GM13977 (cell line): ENCODE results near the gene FCHSD2.

Source experiments
- DNase-seq: peaks from one replicate; pipeline ENCODE4 v3.0.0; 2012; ENCODE audit warnings: low spot score
- CTCF ChIP-seq: IDR thresholded peaks from 2 replicates; pipeline ENCODE4 v1.5.1; 2012; ENCODE audit warnings: mild to moderate bottlenecking, control low read depth; ENCODE audit not compliant: insufficient read depth; ENCODE audit errors: extremely low read depth, missing control alignments
- in situ Hi-C: fragments of 300-500 bp; cut with MboI; formaldehyde crosslinking; loops from one replicate; pipeline ENCODE4 v1.12.0; 2022; ENCODE audit warnings: low sequenced_read_pairs, low pct_unique_long_range_greater_than_20kb, mixed read lengths, inconsistent platforms; ENCODE audit not compliant: unreplicated experiment

Gene FCHSD2

GRCh38 chr11:72856551-72857345 is 285.4 kb downstream of the FCHSD2 start:
- DNase-seq: no peak
- in situ Hi-C loops: no loop called here
- no peak for TF ChIP-seq CTCF

DNA sequence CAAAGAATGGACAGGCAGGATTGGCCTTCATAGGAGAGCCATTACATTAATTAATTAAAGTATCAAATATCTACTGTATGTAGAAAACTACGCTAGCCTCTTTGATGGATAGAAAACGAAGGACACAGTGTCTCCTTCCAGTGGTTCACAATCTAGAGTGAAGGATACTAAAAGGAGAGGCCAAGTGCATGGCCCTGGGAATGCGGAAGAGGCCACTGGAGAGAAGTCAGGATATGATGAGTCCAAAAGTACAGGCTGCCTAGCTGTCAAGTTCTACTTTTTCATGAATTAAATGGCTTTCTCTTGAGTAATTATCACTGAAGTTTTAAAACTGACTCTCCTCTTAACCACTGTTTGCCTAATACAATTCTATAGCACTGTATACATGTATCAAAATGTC is 286.1 kb downstream of the FCHSD2 start:
- no peak for DNase-seq
- in situ Hi-C loops: no loop called here
- no peak for TF ChIP-seq CTCF

GRCh38 chr11:72851726-72852125 is 290.4 kb downstream of the FCHSD2 start:
- in situ Hi-C loops: no loop called here
- TF ChIP-seq CTCF: no peak
- DNase-seq: no peak

GRCh38 chr11:72850832-72851231 is 291.3 kb downstream of the FCHSD2 start:
- TF ChIP-seq CTCF: no peak
- DNase-seq: no peak
- in situ Hi-C loops: no loop called here

- in situ Hi-C loops: no loop called here
- DNase-seq: no peak
Observed at GRCh38 chr11:72848846-72849466, 293.2 kb downstream of the FCHSD2 start.

DNA sequence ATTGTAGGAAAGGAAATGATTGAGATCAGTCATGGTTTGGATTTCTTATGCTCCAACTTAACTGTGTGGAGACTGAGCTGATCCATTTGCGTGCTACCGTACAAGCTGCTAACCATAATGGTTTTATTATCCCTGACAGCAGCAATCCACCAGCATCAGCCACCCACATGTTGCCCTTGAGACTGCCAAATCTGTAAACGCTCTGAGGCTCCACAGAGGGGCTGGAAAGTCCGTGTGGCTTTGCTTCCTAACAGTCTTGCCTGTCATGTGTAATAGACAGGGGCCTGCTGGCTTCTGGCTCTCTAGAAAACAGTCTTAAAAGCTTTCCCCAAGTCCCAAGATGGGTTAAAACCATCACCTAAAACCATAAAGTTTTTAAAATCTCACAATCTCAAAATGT is 297.8 kb downstream of the FCHSD2 start:
- TF ChIP-seq CTCF: no peak
- in situ Hi-C loops: no loop called here
- no peak for DNase-seq

More at GRCh38 chr11:72848846-72849466, 293.2 kb downstream of the FCHSD2 start:
- TF ChIP-seq CTCF: peak; percentile 31
